GM12875 (cell line): ENCODE results near the gene PI4K2B.
"Not testable (repeated sequence)": the region's sequence is repeated elsewhere in the genome, so short reads cannot be mapped to it uniquely, and the experiment has no call there.

ENCODE experiments used
- H3K4me3 ChIP-seq: one replicate; pipeline ENCODE4 v1.5.1; 2011; ENCODE audit warnings: low read depth, low read length, control low read depth
- TF ChIP-seq, protein P1 (sequence below): IDR thresholded peaks from 2 replicates; pipeline ENCODE4 v1.5.1; 2011; ENCODE audit warnings: low read depth, mild to moderate bottlenecking, control low read depth, inconsistent platforms, low read length, moderate library complexity, borderline replicate concordance; ENCODE audit not compliant: insufficient read depth

Gene PI4K2B

GRCh38 chr4:25212822-25213221 lies 21.0 kb upstream of the PI4K2B start:
- TF ChIP-seq, protein P1, sequence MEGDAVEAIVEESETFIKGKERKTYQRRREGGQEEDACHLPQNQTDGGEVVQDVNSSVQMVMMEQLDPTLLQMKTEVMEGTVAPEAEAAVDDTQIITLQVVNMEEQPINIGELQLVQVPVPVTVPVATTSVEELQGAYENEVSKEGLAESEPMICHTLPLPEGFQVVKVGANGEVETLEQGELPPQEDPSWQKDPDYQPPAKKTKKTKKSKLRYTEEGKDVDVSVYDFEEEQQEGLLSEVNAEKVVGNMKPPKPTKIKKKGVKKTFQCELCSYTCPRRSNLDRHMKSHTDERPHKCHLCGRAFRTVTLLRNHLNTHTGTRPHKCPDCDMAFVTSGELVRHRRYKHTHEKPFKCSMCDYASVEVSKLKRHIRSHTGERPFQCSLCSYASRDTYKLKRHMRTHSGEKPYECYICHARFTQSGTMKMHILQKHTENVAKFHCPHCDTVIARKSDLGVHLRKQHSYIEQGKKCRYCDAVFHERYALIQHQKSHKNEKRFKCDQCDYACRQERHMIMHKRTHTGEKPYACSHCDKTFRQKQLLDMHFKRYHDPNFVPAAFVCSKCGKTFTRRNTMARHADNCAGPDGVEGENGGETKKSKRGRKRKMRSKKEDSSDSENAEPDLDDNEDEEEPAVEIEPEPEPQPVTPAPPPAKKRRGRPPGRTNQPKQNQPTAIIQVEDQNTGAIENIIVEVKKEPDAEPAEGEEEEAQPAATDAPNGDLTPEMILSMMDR, result no peak
- H3K4me3 ChIP-seq, result no peak overlapping the region

DNA sequence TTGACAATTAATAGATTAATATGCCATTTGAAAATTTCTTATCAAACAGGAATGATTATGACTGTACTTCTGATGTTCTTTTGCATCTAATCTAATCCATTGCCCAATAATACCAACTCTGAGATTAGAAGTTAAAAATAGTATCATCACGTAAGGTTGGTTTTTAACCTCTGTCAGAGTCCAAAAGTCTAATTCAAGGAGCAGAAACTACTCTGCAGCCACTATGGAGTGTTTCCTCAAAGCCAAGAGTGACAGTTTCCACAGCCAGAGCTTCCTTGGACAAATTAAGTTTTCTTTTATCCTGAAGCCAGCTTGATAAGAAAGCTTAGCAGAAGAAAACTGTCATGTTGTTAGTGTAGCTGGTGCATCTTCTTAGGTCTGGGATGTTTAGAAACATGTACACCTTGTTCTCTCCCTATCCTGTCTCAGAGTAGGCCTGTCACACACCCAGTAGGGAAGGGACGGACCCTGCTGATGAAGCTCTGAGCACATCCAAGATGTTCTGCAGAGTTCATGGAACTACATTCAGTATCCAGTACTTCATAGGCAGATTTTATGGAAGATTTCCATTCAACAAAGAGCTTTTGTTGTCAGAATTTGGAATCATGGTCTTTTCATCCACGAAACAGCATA lies 20.4 kb upstream of the PI4K2B start:
- H3K4me3 ChIP-seq, result no peak overlapping the region
- TF ChIP-seq, protein P1, result no peak

DNA sequence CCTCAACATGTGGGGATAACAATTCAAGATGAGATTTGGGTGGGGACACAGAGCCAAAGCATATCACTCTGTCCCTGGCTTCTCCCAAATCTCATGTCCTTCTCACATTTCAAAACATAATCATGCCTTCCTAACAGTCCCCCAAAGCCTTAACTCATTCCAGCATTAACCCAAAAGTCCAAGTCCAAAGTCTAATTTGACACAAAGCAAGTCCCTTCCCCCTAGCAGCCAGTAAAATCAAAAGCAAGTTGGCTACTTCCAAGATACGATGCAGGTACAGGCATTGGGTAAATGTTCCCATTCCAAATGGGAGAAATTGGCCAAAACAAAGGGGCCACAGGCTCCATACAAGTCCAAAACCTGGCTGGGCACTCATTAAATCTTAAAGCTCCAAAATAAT lies 19.1 kb upstream of the PI4K2B start:
- H3K4me3 ChIP-seq, result not testable (repeated sequence)

GRCh38 chr4:25215511-25215910 lies 18.3 kb upstream of the PI4K2B start:
- H3K4me3 ChIP-seq, result no peak overlapping the region
- TF ChIP-seq, protein P1, result no peak

DNA sequence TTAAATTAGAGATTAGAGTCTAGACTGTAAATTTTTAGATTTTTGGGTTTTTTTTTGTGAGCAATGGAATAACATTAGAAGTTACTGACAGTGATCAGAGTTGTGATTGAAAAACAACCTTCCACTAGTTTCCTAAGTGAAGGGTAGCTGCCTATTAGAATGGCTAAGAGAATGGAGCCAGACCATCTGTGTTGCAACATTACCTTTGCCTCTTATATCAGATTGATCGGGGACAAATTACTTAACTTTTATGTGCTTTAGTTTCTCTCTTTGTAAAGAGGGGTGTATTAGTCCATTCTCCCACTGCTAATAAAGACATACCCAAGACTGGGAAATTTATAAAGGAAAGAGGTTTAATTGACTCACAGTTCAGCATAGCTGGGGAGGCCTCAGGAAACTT lies 12.5 kb upstream of the PI4K2B start:
- TF ChIP-seq, protein P1, result no peak
- no peak overlapping the region for H3K4me3 ChIP-seq

DNA sequence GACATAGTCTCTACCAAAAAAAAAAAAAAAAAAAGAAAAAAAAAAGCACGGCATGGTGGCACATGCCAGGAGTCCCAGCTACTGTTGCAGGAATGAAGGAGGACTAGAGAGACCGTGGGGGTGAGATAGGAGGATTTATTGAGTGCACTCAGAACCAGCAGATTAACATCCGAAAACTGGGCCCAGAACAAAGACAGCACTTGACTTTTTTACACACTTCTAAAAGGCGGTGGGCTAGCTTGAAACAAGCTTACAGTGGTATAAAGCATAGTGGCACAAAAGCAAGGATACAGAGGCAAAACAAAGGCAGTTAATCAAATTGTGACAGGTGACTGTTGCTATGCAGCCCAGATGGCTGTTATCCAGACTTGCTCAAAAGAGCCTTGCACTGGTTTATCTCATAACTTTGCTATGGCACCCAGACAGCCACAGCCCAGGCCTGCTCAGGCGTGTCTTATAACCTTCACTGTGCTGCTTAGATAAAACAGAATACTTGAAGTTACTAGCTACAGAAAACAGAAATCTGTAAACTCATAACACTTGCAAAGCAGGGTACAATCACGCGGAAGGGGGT lies 9.9 kb upstream of the PI4K2B start:
- no peak overlapping the region for H3K4me3 ChIP-seq
- TF ChIP-seq, protein P1, result no peak

GRCh38 chr4:25229804-25230203 lies 4.0 kb upstream of the PI4K2B start:
- H3K4me3 ChIP-seq, result no peak overlapping the region
- TF ChIP-seq, protein P1, result no peak
